SK-N-SH treated with all-trans-retinoic acid at 6 μM for 48 hours (cell line): ENCODE data around the gene PLRG1.

Experiments used
- ATAC-seq: fragments of 200-7000 bp; cut with Tn5 transposase; 3 replicates; pipeline ENCODE4 v1.9.1; 2020; ENCODE audit warnings: mild to moderate bottlenecking, moderate library complexity
- ARNTL ChIP-seq: fragments of 450-650 bp; formaldehyde crosslinking; IDR thresholded peaks from 2 replicates; pipeline ENCODE4 v1.5.0; 2020; ENCODE audit warnings: low read depth, mild to moderate bottlenecking, moderate library complexity, borderline replicate concordance
- BACH2 ChIP-seq: fragments of 250-450 bp; sonication (Bioruptor Pico); IDR thresholded peaks from 2 replicates; pipeline ENCODE4 v1.9.0; 2021; ENCODE audit warnings: mild to moderate bottlenecking, borderline replicate concordance
- CREB5 ChIP-seq: fragments of 250-450 bp; sonication (Bioruptor Pico); IDR thresholded peaks from 2 replicates; pipeline ENCODE4 v1.5.1; 2020; ENCODE audit warnings: low read depth, mild to moderate bottlenecking, moderate library complexity
- CSDC2 ChIP-seq: fragments of 250-450 bp; sonication (Bioruptor Pico); IDR thresholded peaks from 2 replicates; pipeline ENCODE4 v1.5.0; 2020; ENCODE audit warnings: mild to moderate bottlenecking, moderate library complexity
- CSRNP3 ChIP-seq: fragments of 250-450 bp; sonication (Bioruptor Pico); IDR thresholded peaks from 2 replicates; pipeline ENCODE4 v1.5.1; 2021; ENCODE audit warnings: mild to moderate bottlenecking, moderate library complexity
- ESRRG ChIP-seq: fragments of 250-450 bp; sonication (Bioruptor Pico); IDR thresholded peaks from 2 replicates; pipeline ENCODE4 v1.6.1; 2021; ENCODE audit warnings: mild to moderate bottlenecking
- GLIS3 ChIP-seq: fragments of 250-450 bp; sonication (Bioruptor Pico); IDR thresholded peaks from 2 replicates; pipeline ENCODE4 v1.5.0; 2020; ENCODE audit warnings: mild to moderate bottlenecking, moderate library complexity
- ISL1 ChIP-seq: fragments of 250-450 bp; sonication (Bioruptor Pico); IDR thresholded peaks from 2 replicates; pipeline ENCODE4 v2.1.2; 2022; ENCODE audit warnings: mild to moderate bottlenecking, moderate library complexity
- PATZ1 ChIP-seq: fragments of 250-450 bp; sonication (Bioruptor Pico); IDR thresholded peaks from 2 replicates; pipeline ENCODE4 v1.8.0; 2020; ENCODE audit warnings: mild to moderate bottlenecking, moderate library complexity, borderline replicate concordance
- POU6F1 ChIP-seq: fragments of 250-450 bp; sonication (Bioruptor Pico); IDR thresholded peaks from 2 replicates; pipeline ENCODE4 v1.8.0; 2021; ENCODE audit warnings: low read depth, mild to moderate bottlenecking, moderate library complexity, borderline replicate concordance
- PPARA ChIP-seq: fragments of 250-450 bp; sonication (Bioruptor Pico); IDR thresholded peaks from 2 replicates; pipeline ENCODE4 v1.5.0; 2020; ENCODE audit warnings: mild to moderate bottlenecking, borderline replicate concordance
- RARB ChIP-seq: fragments of 250-450 bp; sonication (Bioruptor Pico); IDR thresholded peaks from 2 replicates; pipeline ENCODE4 v1.8.0; 2021; ENCODE audit warnings: mild to moderate bottlenecking, moderate library complexity
- TCF4 ChIP-seq: fragments of 250-450 bp; sonication (Bioruptor Pico); IDR thresholded peaks from 2 replicates; pipeline ENCODE4 v1.8.0; 2021; ENCODE audit warnings: mild to moderate bottlenecking, moderate library complexity, borderline replicate concordance
- TOX ChIP-seq: fragments of 250-450 bp; sonication (Bioruptor Pico); IDR thresholded peaks from 2 replicates; pipeline ENCODE4 v1.8.0; 2021; ENCODE audit warnings: mild to moderate bottlenecking, moderate library complexity, borderline replicate concordance
- TSHZ2 ChIP-seq: fragments of 250-450 bp; sonication (Bioruptor Pico); IDR thresholded peaks from 2 replicates; pipeline ENCODE4 v1.5.0; 2020; ENCODE audit warnings: mild to moderate bottlenecking, moderate library complexity
- ZC3H10 ChIP-seq: fragments of 250-450 bp; sonication (Bioruptor Pico); IDR thresholded peaks from 2 replicates; pipeline ENCODE4 v1.5.1; 2021; ENCODE audit warnings: mild to moderate bottlenecking, moderate library complexity
- ZFP3 ChIP-seq: fragments of 250-450 bp; sonication (Bioruptor Pico); IDR thresholded peaks from 2 replicates; pipeline ENCODE4 v1.5.0; 2020; ENCODE audit warnings: mild to moderate bottlenecking, moderate library complexity
- ZFP30 ChIP-seq: fragments of 450-650 bp; formaldehyde crosslinking; IDR thresholded peaks from 2 replicates; pipeline ENCODE4 v1.5.0; 2022; ENCODE audit warnings: mild to moderate bottlenecking, moderate library complexity
- ZNF565 ChIP-seq: fragments of 450-650 bp; formaldehyde crosslinking; conservative IDR thresholded peaks from 2 replicates; pipeline ENCODE4 v1.5.0; 2020; ENCODE audit warnings: low read depth, mild to moderate bottlenecking, moderate library complexity
- ZNF70 ChIP-seq: fragments of 450-650 bp; formaldehyde crosslinking; IDR thresholded peaks from 2 replicates; pipeline ENCODE4 v1.5.0; 2020; ENCODE audit warnings: mild to moderate bottlenecking, moderate library complexity
- ZNF8 ChIP-seq: fragments of 450-650 bp; formaldehyde crosslinking; IDR thresholded peaks from 2 replicates; pipeline ENCODE4 v1.5.0; 2020; ENCODE audit warnings: mild to moderate bottlenecking, moderate library complexity

The PLRG1 gene

GRCh38 chr4:154583677-154584076 is 33.5 kb upstream of the PLRG1 start (continued):
- no peak for TF ChIP-seq TSHZ2 (CRISPR knock-in tag)
- TF ChIP-seq TCF4 (CRISPR knock-in tag) = no peak
- TF ChIP-seq ARNTL (CRISPR knock-in tag) = no peak

GRCh38 chr4:154583230-154583629 is 33.0 kb upstream of the PLRG1 start:
- TF ChIP-seq CSDC2 (CRISPR knock-in tag) (no peak), POU6F1 (no peak), ZNF8 (CRISPR knock-in tag) (no peak), PATZ1 (CRISPR knock-in tag) (no peak), ZNF565 (CRISPR knock-in tag) (no peak), BACH2 (no peak), TCF4 (CRISPR knock-in tag) (no peak), TOX (CRISPR knock-in tag) (no peak), ESRRG (CRISPR knock-in tag) (no peak), ZFP30 (no peak), TSHZ2 (CRISPR knock-in tag) (no peak), GLIS3 (CRISPR knock-in tag) (no peak)
- ATAC-seq = no peak

- no peak for ATAC-seq
- TF ChIP-seq CREB5 (CRISPR knock-in tag) (no peak), ZFP3 (CRISPR knock-in tag) (no peak), ISL1 (CRISPR knock-in tag) (no peak), CSRNP3 (no peak), POU6F1 (no peak), BACH2 (no peak), ZNF565 (CRISPR knock-in tag) (no peak), PPARA (CRISPR knock-in tag) (no peak), ZNF8 (CRISPR knock-in tag) (no peak), TCF4 (CRISPR knock-in tag) (no peak), ARNTL (CRISPR knock-in tag) (no peak), ZC3H10 (no peak), RARB (CRISPR knock-in tag) (no peak), ZNF70 (no peak), PATZ1 (CRISPR knock-in tag) (no peak), ESRRG (CRISPR knock-in tag) (no peak), TOX (CRISPR knock-in tag) (no peak), CSDC2 (CRISPR knock-in tag) (no peak)
- TF ChIP-seq, all 23 proteins: peak for 0
These were observed 32.5 kb upstream of the PLRG1 start for GRCh38 chr4:154582723-154583122.
